GM23248 (cell line): ENCODE data around the gene NPFFR1. TPM values are rescaled to one million over a fixed set of nuclear protein-coding genes. Genes with fewer than 3 reads are reported as not detected.

Experiments used
- DNase-seq: peaks from one replicate; pipeline ENCODE4 v3.0.0-alpha.2; 2015
- H2AFZ ChIP-seq: fragments of 200-600 bp; sonication (generic); 2 replicates; pipeline ENCODE4 v1.6.1; 2016; ENCODE audit warnings: antibody characterized with exemption
- H3F3A ChIP-seq: fragments of 200-600 bp; sonication (generic); 2 replicates; pipeline ENCODE4 v1.6.1; 2016; ENCODE audit warnings: mild to moderate bottlenecking, antibody characterized with exemption, mixed run types; ENCODE audit not compliant: insufficient read depth
- H3K27ac ChIP-seq: fragments of 200-600 bp; sonication (generic); 2 replicates; pipeline ENCODE4 v1.5.1; 2016; ENCODE audit warnings: mild to moderate bottlenecking
- H3K27me3 ChIP-seq: fragments of 200-600 bp; sonication (generic); replicated peaks from 2 replicates; pipeline ENCODE4 v1.6.1; 2016; ENCODE audit warnings: mild to moderate bottlenecking; ENCODE audit not compliant: insufficient read depth
- H3K36me3 ChIP-seq: fragments of 200-600 bp; sonication (generic); 2 replicates; pipeline ENCODE4 v1.6.1; 2016; ENCODE audit warnings: low read depth, mild to moderate bottlenecking
- H3K4me1 ChIP-seq: fragments of 200-600 bp; sonication (generic); 2 replicates; pipeline ENCODE4 v1.6.1; 2016; ENCODE audit warnings: mild to moderate bottlenecking; ENCODE audit not compliant: insufficient read depth
- H3K4me2 ChIP-seq: fragments of 200-600 bp; sonication (generic); one replicate; pipeline ENCODE4 v1.6.1; 2016; ENCODE audit warnings: mild to moderate bottlenecking; ENCODE audit not compliant: unreplicated experiment
- H3K4me3 ChIP-seq: fragments of 200-600 bp; sonication (generic); 2 replicates; pipeline ENCODE4 v1.5.1; 2016; ENCODE audit warnings: mild to moderate bottlenecking
- H3K79me2 ChIP-seq: fragments of 200-600 bp; sonication (generic); 2 replicates; pipeline ENCODE4 v1.6.1; 2016; ENCODE audit warnings: mild to moderate bottlenecking; ENCODE audit not compliant: insufficient read depth
- H3K9ac ChIP-seq: fragments of 200-600 bp; sonication (generic); 2 replicates; pipeline ENCODE4 v1.6.1; 2016; ENCODE audit warnings: mild to moderate bottlenecking
- H3K9me2 ChIP-seq: fragments of 200-600 bp; sonication (generic); 2 replicates; pipeline ENCODE4 v1.6.1; 2016; ENCODE audit warnings: mixed run types, mild to moderate bottlenecking, moderate library complexity; ENCODE audit not compliant: insufficient read depth
- H3K9me3 ChIP-seq: fragments of 200-600 bp; sonication (generic); one replicate; pipeline ENCODE4 v1.6.1; 2017; ENCODE audit warnings: low read depth
- H4K20me1 ChIP-seq: fragments of 200-600 bp; sonication (generic); 2 replicates; pipeline ENCODE4 v1.6.0; 2016; ENCODE audit not compliant: insufficient read depth
- EZH2 ChIP-seq: fragments of 200-600 bp; sonication (generic); IDR thresholded peaks from 2 replicates; pipeline ENCODE4 v1.6.1; 2018; ENCODE audit warnings: antibody characterized with exemption, mild to moderate bottlenecking; ENCODE audit not compliant: insufficient read depth, poor library complexity, severe bottlenecking
- EZH2phosphoT487 ChIP-seq: fragments of 200-600 bp; sonication (generic); IDR thresholded peaks from 2 replicates; pipeline ENCODE4 v1.6.1; 2018; ENCODE audit warnings: antibody characterized with exemption, moderate library complexity, mild to moderate bottlenecking, low read depth; ENCODE audit not compliant: insufficient read depth
- WGBS, 2 experiments: methylation state at CpG; one replicate each; pipeline ENCODE4 v1.1.6; 2015 to 2017; ENCODE audit warnings: low lambda C conversion rate in 2 of 2, low coverage in 1 of 2; ENCODE audit errors: missing lambda C conversion rate in 2 of 2; 5-methylcytosine and 5-hydroxymethylcytosine counted together
- in situ Hi-C: fragments of 300-500 bp; cut with MboI; formaldehyde crosslinking; loops from 2 replicates; pipeline ENCODE4 v1.15.0; 2020
- polyA plus RNA-seq: library from polyadenylated mRNA; unstranded; fragments of >200 nt; fragmentation: Nextera tagmentation; extraction: Ambion mirVana; gene quantifications from 2 replicates; pipeline ENCODE4 v1.2.1, GENCODE V29; 2016
- total RNA-seq: library from RNA; depleted of rRNA; stranded (reverse); fragments of >200 nt; shearing (Covaris generic); gene quantifications from 2 replicates; pipeline ENCODE4 v1.2.3, GENCODE V29; 2014

The NPFFR1 gene
- total and polyA plus RNA-seq, 2 experiments from 2014 or later = not detected

- Histone ChIP-seq H3K9me2 (no peaks in the 10 kb centered on the region), H4K20me1 (no peaks in the 10 kb centered on the region), H3K4me2 (no peak overlapping the region), H3K36me3 (no peaks in the 10 kb centered on the region), H3K4me1 (peaks cover 19% of the 10 kb centered on the region), H2AFZ (no peak overlapping the region), H3F3A (peaks cover 14% of the 10 kb centered on the region), H3K4me3 (no peak overlapping the region), H3K9ac (no peak overlapping the region), H3K27me3 (no peaks in the 10 kb centered on the region), H3K27ac (no peak overlapping the region), H3K79me2 (no peaks in the 10 kb centered on the region), H3K9me3 (no peaks in the 10 kb centered on the region)
- in situ Hi-C loops = no loop called here
- DNase-seq = no peak
- WGBS, 2 experiments = 86 to 88% methylated on average over 2 of the region's 2 CpGs
- no peak for TF ChIP-seq EZH2
- no peak for TF ChIP-seq EZH2phosphoT487
Observed at GRCh38 chr10:70270952-70271351, 12.9 kb downstream of the NPFFR1 start.

- H3K9me3 ChIP-seq = no peaks in the 10 kb centered on the region
- H3F3A ChIP-seq = peaks cover 15% of the 10 kb centered on the region
- H3K4me1 ChIP-seq = peaks cover 19% of the 10 kb centered on the region
- no peaks in the 10 kb centered on the region for H3K9me2 ChIP-seq
- no peaks in the 10 kb centered on the region for H3K79me2 ChIP-seq
- no peak for DNase-seq
- 92 to 98% methylated on average over 3 of the region's 3 CpGs for WGBS, 2 experiments
- no peaks in the 10 kb centered on the region for H4K20me1 ChIP-seq
- no peaks in the 10 kb centered on the region for H3K27me3 ChIP-seq
- in situ Hi-C loops = no loop called here
- H3K4me3 ChIP-seq = no peak overlapping the region
- H2AFZ ChIP-seq = no peak overlapping the region
- H3K27ac ChIP-seq = no peak overlapping the region
- no peaks in the 10 kb centered on the region for H3K36me3 ChIP-seq
- H3K4me2 ChIP-seq = no peak overlapping the region
- TF ChIP-seq EZH2phosphoT487 (no peak), EZH2 (no peak)
- H3K9ac ChIP-seq = no peak overlapping the region
Observed at GRCh38 chr10:70269741-70270140, 14.1 kb downstream of the NPFFR1 start.

DNA sequence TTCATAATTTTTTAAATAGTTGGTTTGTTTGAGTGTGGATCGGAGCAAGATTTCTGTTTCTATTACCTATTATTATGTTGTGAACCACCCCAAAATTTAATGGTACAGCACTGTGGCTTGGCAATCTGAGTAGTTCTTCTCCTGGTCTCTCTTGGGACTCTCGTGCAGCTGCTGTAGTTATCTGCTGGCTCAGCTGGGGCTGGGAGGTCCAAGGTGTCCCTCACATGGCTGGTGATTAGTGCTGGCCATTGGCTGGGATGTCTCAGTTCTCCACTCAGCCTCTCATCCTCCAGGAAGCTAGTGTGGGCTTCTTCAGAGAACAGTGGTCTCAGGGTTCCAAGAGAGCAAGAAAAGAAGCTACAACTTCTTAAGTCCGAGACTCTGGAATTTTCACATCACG, 15.4 kb downstream of the NPFFR1 start:
- WGBS, 2 experiments = 89 to 95% methylated on average over 4 of the region's 4 CpGs

GRCh38 chr10:70267161-70267933, 16.5 kb downstream of the NPFFR1 start:
- H3K9me3 ChIP-seq = no peaks in the 10 kb centered on the region
- no peaks in the 10 kb centered on the region for H3K9me2 ChIP-seq
- H3K4me1 ChIP-seq = peaks cover 19% of the 10 kb centered on the region
- H3K79me2 ChIP-seq = no peaks in the 10 kb centered on the region
- TF ChIP-seq EZH2phosphoT487 (no peak), EZH2 (no peak)
- peak; percentile 98 for DNase-seq
- no peaks in the 10 kb centered on the region for H3K36me3 ChIP-seq
- H2AFZ ChIP-seq = no peak overlapping the region
- peak overlapping the region; percentile 44 for H3K4me2 ChIP-seq
- H3F3A ChIP-seq = peaks cover 15% of the 10 kb centered on the region
- no peaks in the 10 kb centered on the region for H4K20me1 ChIP-seq
- H3K27ac ChIP-seq = peak overlapping the region; percentile 41
- H3K4me3 ChIP-seq = no peak overlapping the region
- in situ Hi-C loops = no loop called here
- H3K9ac ChIP-seq = no peak overlapping the region
- 38 to 43% methylated on average over 9 of the region's 9 CpGs for WGBS, 2 experiments
- H3K27me3 ChIP-seq = no peaks in the 10 kb centered on the region

More for the DNA sequence above, 15.4 kb downstream of the NPFFR1 start:
- H3K9me3 ChIP-seq = no peaks in the 10 kb centered on the region
- DNase-seq = no peak
- TF ChIP-seq EZH2 (no peak), EZH2phosphoT487 (no peak)
- H3K27ac ChIP-seq = no peak overlapping the region
- in situ Hi-C loops = no loop called here
- H3K9ac ChIP-seq = no peak overlapping the region
- no peak overlapping the region for H3K4me2 ChIP-seq
- H4K20me1 ChIP-seq = no peaks in the 10 kb centered on the region
- no peaks in the 10 kb centered on the region for H3K9me2 ChIP-seq
- H3K4me3 ChIP-seq = no peak overlapping the region
- H3K36me3 ChIP-seq = no peaks in the 10 kb centered on the region
- no peak overlapping the region for H2AFZ ChIP-seq
- H3K79me2 ChIP-seq = no peaks in the 10 kb centered on the region
- H3K27me3 ChIP-seq = no peaks in the 10 kb centered on the region
- H3K4me1 ChIP-seq = peaks cover 19% of the 10 kb centered on the region
- H3F3A ChIP-seq = peaks cover 15% of the 10 kb centered on the region
